Gastroesophageal sphincter (tissue), 4 donors: ENCODE results near the gene AKR7A2. TPM values are rescaled to one million over a fixed set of nuclear protein-coding genes. Genes with fewer than 3 reads are reported as not detected.

Experiments
- ATAC-seq: fragments of 150-250 bp; one replicate; pipeline ENCODE4 v1.9.1; 2016; ENCODE audit warnings: mild to moderate bottlenecking, moderate library complexity
- H3K27ac ChIP-seq, 4 donors: fragments of 200-600 bp; sonication (generic) in 3 of 4; 1 replicate in 3 of 4; 2 replicates in 1 of 4; pipeline ENCODE4 v1.5.1; 2016 to 2019
- H3K27me3 ChIP-seq: fragments of 200-600 bp; sonication (generic); one replicate; pipeline ENCODE4 v1.5.1; 2019
- H3K36me3 ChIP-seq, 2 donors: fragments of 200-600 bp; sonication (generic); one replicate each; pipeline ENCODE4 v1.5.1; 2019; ENCODE audit warnings: control low read depth in 1 of 2
- H3K4me1 ChIP-seq, 3 donors: fragments of 200-600 bp; sonication (generic); 1 replicate in 2 of 3; 2 replicates in 1 of 3; pipeline ENCODE4 v1.5.1; 2016 to 2019; ENCODE audit warnings: control low read depth in 2 of 3
- H3K4me3 ChIP-seq, 2 donors: fragments of 200-600 bp; sonication (generic); one replicate each; pipeline ENCODE4 v1.5.1; 2019; ENCODE audit warnings: mild to moderate bottlenecking in 1 of 2, moderate library complexity in 1 of 2
- H3K9me3 ChIP-seq, 3 donors: fragments of 200-600 bp; sonication (generic); one replicate each; pipeline ENCODE4 v1.5.1; 2017 to 2019; ENCODE audit warnings: control low read depth in 2 of 3
- EP300 ChIP-seq: sonication (generic); formaldehyde crosslinking; IDR thresholded peaks from one replicate; pipeline ENCODE4 v1.6.1; 2017; ENCODE audit warnings: antibody characterized with exemption, mild to moderate bottlenecking
- POLR2A ChIP-seq, 2 donors: fragments of 450-650 bp; IDR thresholded peaks; one replicate each; pipeline ENCODE4 v1.6.1; 2017; ENCODE audit warnings: antibody characterized with exemption in 2 of 2, mild to moderate bottlenecking in 2 of 2, moderate library complexity in 1 of 2
- POLR2AphosphoS5 ChIP-seq: sonication (generic); formaldehyde crosslinking; IDR thresholded peaks from one replicate; pipeline ENCODE4 v1.6.1; 2017; ENCODE audit warnings: antibody characterized with exemption
- small RNA-seq, 4 donors: library from RNA; depleted of rRNA; stranded (forward); fragments of <200 nt; gene quantifications; one replicate each; pipeline ENCODE3, GENCODE V24; 2016
- total RNA-seq, 4 donors: library from RNA; depleted of rRNA; stranded (reverse); fragments of >200 nt; gene quantifications; one replicate each; pipeline ENCODE4 v1.1.0, GENCODE V29; 2016
- TF ChIP-seq, protein P1 (sequence below), 4 experiments: fragments of 200-600 bp in 2 of 4; fragments of 450-650 bp in 2 of 4; sonication (generic) in 1 of 4; IDR thresholded peaks; one replicate each; pipeline ENCODE4 v1.5.1; 2017 to 2019; ENCODE audit warnings: antibody characterized with exemption in 4 of 4, mild to moderate bottlenecking in 2 of 4, moderate library complexity in 2 of 4

Gene AKR7A2
- total RNA-seq, 4 donors from 2014 or later: 58.2 to 77.2 (median 63.7) TPM

DNA sequence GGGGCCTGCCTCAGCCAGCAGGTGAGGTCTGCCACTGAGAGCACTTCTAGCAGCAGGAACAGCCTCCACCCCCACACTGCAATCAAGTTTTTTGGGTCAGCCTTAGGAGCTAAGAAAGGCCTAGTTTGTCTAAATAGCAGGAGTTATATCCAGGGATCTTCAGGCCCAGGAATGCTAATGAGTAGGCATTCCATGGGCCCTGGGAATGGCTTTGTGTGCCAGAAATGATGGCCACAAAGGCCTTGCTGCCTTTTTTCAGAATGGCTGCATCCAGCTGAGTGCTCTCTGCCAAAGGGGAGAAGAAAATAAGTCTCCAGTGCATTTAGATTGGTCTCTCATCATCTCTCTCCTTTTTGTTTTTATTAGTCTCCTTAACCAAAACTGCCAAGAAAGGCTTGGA is 57.5 kb downstream of the AKR7A2 start:
- Histone ChIP-seq H3K36me3 (peaks cover 0 to 44% of the 10 kb centered on the region in 2 donors), H3K9me3 (no peaks in the 10 kb centered on the region), H3K27ac (no peak overlapping the region), H3K27me3 (no peaks in the 10 kb centered on the region), H3K4me1 (peaks cover 2 to 42% (median 23%) of the 10 kb centered on the region in 3 donors), H3K4me3 (no peak overlapping the region)
- no peak for TF ChIP-seq POLR2AphosphoS5
- TF ChIP-seq, protein P1, sequence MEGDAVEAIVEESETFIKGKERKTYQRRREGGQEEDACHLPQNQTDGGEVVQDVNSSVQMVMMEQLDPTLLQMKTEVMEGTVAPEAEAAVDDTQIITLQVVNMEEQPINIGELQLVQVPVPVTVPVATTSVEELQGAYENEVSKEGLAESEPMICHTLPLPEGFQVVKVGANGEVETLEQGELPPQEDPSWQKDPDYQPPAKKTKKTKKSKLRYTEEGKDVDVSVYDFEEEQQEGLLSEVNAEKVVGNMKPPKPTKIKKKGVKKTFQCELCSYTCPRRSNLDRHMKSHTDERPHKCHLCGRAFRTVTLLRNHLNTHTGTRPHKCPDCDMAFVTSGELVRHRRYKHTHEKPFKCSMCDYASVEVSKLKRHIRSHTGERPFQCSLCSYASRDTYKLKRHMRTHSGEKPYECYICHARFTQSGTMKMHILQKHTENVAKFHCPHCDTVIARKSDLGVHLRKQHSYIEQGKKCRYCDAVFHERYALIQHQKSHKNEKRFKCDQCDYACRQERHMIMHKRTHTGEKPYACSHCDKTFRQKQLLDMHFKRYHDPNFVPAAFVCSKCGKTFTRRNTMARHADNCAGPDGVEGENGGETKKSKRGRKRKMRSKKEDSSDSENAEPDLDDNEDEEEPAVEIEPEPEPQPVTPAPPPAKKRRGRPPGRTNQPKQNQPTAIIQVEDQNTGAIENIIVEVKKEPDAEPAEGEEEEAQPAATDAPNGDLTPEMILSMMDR (IDR thresholded peaks at IDR 0.05): no peak
- no peak for TF ChIP-seq EP300
- TF ChIP-seq POLR2A (IDR thresholded peaks at IDR 0.05): no peak
- ATAC-seq: no peak

Small RNAs within 50 kb of the gene (small RNA-seq; reads per million reads assigned to genes)
- 0 reads per million in 4 donors for gene RNU6-1099P

Other genes with a start within 250 kb of the AKR7A2 start
- 100 to 1,000 TPM in 3 of 4 donors, 10 to 100 TPM in 1; 79.3 to 200 (median 191) TPM for gene UBR4, start 101.9 kb downstream of the AKR7A2 start, total RNA-seq
- 10 to 100 TPM; 21.8 to 39.8 (median 30.6) TPM for gene EMC1, start 60.6 kb downstream of the AKR7A2 start, total RNA-seq
- gene MRTO4, start 60.3 kb downstream of the AKR7A2 start, total RNA-seq: 10 to 100 TPM; 12.5 to 28.5 (median 19.7) TPM
- 1 to 10 TPM in 1 of 4 donors, under 1 TPM in 3; 0.27 to 1.6 (median 0.71) TPM for gene AKR7A3, start 23.4 kb downstream of the AKR7A2 start, total RNA-seq
- gene SLC66A1, start 182 bp upstream of the AKR7A2 start, total RNA-seq: 10 to 100 TPM in 3 of 4 donors, 1 to 10 TPM in 1; 8.1 to 12.3 (median 11.7) TPM
- 100 to 1,000 TPM; 160 to 288 (median 184) TPM for gene CAPZB, start 173.4 kb upstream of the AKR7A2 start, total RNA-seq